ENCODE data around the gene TMEM184B. TPM values are rescaled to one million over a fixed set of nuclear protein-coding genes. Genes with fewer than 3 reads are reported as not detected.

Gene TMEM184B
- polyA plus RNA-seq, 1 experiment, result 75.5 TPM

DNA sequence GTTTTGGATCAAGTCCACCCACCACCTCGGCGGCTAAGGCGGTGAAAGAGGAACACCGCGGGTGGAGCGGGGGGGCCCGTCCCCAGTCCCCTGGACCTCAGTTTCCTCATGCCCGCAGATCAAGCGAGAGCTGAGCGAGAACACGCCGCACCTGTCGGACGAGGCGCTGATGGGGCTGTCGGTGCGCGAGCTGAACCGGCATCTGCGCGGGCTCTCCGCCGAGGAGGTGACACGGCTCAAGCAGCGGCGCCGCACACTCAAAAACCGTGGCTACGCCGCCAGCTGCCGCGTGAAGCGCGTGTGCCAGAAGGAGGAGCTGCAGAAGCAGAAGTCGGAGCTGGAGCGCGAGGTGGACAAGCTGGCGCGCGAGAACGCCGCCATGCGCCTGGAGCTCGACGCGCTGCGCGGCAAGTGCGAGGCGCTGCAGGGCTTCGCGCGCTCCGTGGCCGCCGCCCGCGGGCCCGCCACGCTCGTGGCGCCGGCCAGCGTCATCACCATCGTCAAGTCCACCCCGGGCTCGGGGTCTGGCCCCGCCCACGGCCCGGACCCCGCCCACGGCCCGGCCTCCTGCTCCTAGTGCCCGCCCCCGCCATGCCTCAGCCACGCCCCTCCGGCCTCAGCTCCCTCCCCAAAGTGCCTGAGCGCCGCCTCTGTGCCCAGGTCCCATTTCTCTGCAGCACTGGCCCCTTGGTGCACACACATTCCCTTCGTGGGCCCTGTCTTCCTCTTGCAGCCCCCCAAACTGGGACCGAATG lies 58.3 kb downstream of the TMEM184B start:
- DNase-seq (ENCODE audit: low read depth), result no peak
- ChIA-PET CTCF (interaction anchor here (3.0 kb wide), 1 partner anchor 101 kb away, joined by 11 read pairs; no protein-coding TSS in a partner anchor), POLR2A (no interaction called here)
- H3K4me3 ChIP-seq (ENCODE audit: low read depth, low read length), result no peak overlapping the region
- H3K27me3 ChIP-seq (ENCODE audit: control insufficient read depth, insufficient read depth, low read length), result no peaks in the 10 kb centered on the region
- TF ChIP-seq, protein P1, sequence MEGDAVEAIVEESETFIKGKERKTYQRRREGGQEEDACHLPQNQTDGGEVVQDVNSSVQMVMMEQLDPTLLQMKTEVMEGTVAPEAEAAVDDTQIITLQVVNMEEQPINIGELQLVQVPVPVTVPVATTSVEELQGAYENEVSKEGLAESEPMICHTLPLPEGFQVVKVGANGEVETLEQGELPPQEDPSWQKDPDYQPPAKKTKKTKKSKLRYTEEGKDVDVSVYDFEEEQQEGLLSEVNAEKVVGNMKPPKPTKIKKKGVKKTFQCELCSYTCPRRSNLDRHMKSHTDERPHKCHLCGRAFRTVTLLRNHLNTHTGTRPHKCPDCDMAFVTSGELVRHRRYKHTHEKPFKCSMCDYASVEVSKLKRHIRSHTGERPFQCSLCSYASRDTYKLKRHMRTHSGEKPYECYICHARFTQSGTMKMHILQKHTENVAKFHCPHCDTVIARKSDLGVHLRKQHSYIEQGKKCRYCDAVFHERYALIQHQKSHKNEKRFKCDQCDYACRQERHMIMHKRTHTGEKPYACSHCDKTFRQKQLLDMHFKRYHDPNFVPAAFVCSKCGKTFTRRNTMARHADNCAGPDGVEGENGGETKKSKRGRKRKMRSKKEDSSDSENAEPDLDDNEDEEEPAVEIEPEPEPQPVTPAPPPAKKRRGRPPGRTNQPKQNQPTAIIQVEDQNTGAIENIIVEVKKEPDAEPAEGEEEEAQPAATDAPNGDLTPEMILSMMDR (IDR thresholded peaks at IDR 0.05; ENCODE audit: insufficient read depth, low read depth, low read length), result no peak
- peaks cover 17% of the 10 kb centered on the region for H3K36me3 ChIP-seq (ENCODE audit: control insufficient read depth, insufficient read depth, low read length)

DNA sequence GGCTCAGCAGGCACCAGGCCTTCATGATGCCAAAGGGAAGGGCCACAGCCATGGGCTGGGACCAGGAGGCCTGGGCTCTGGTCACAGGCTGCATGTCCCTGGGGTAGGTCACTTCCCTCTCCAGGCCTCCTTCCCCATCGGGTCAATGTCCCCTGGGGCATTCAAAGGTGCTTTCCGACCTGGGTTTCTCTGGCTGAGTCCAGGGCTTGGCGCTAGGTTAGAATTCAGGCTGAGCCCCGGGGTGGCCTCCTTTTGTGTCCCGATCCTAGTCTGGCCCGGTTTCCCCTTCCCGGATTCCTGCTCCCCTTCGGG lies 58.9 kb downstream of the TMEM184B start:
- TF ChIP-seq, protein P1 (IDR thresholded peaks at IDR 0.05; ENCODE audit: insufficient read depth, low read depth, low read length), result no peak
- DNase-seq (ENCODE audit: low read depth), result no peak
- Histone ChIP-seq H3K4me3 (ENCODE audit: low read depth, low read length) (no peak overlapping the region), H3K36me3 (ENCODE audit: control insufficient read depth, insufficient read depth, low read length) (peaks cover 17% of the 10 kb centered on the region), H3K27me3 (ENCODE audit: control insufficient read depth, insufficient read depth, low read length) (no peaks in the 10 kb centered on the region)
- ChIA-PET CTCF (interaction anchor here (3.0 kb wide), 1 partner anchor 100 kb away, joined by 11 read pairs; no protein-coding TSS in a partner anchor), POLR2A (no interaction called here)

DNA sequence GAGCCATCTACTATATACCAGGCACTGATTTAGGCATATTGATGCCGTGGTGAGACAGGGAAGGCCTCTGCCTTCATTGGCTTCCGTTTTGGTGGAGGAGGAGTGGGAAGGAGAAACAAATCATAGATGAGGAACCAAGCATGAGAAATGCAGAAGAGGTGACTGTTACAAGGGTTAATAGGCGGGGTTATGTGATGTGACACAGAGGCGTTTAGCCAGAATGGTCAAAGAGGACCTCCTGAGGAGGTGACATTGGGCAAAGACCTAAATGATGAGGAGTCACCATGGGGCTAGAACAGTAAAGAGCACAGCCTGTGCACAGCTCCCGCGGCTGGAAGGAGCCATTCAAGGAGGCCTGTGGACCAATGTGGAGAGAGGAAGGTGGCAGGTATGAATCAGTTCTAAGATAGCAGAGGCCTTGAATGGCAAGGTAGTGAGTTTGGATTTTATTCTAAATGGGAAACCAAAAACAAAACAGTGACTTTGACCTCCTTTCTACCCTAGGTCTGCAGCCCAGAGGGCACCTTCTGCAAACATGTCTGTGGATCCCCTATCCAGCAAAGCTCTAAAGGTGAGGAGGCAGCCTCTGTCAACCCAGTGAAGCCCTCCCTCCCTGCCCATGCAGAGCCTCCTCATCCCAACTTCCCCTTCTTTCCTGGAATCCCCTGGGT lies 59.4 kb downstream of the TMEM184B start:
- no peak overlapping the region for H3K4me3 ChIP-seq (ENCODE audit: low read depth, low read length)
- no peak for DNase-seq (ENCODE audit: low read depth)
- CTCF ChIA-PET, result no interaction called here
- peaks cover 18% of the 10 kb centered on the region for H3K36me3 ChIP-seq (ENCODE audit: control insufficient read depth, insufficient read depth, low read length)
- no peaks in the 10 kb centered on the region for H3K27me3 ChIP-seq (ENCODE audit: control insufficient read depth, insufficient read depth, low read length)
- TF ChIP-seq, protein P1 (IDR thresholded peaks at IDR 0.05; ENCODE audit: insufficient read depth, low read depth, low read length), result no peak
- POLR2A ChIA-PET, result no interaction called here

DNA sequence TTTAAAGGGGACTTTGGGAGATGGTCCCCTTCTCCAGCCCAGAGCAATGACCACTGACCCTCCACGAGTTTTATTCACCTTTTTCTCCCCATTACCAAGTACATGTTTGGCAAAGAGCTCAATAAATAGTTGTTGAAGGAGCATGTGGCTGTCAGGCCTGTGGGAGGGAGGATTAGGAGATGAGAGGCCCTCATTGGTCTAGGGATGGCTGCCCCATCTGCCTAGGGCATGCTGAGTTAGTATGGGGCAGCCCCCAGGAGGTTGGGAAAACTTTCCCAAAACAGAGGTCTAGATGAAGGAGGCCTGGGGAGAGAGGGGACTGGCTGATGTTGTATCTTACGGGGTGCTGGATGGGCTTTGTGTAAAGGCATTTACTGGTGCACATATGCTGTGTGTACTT lies 60.4 kb downstream of the TMEM184B start:
- CTCF ChIA-PET, result interaction anchor here (1.3 kb wide), 1 partner anchor 16 kb away, joined by 3 read pairs; no protein-coding TSS in a partner anchor
- no peak for DNase-seq (ENCODE audit: low read depth)
- no peaks in the 10 kb centered on the region for H3K27me3 ChIP-seq (ENCODE audit: control insufficient read depth, insufficient read depth, low read length)
- POLR2A ChIA-PET, result no interaction called here
- TF ChIP-seq, protein P1 (IDR thresholded peaks at IDR 0.05; ENCODE audit: insufficient read depth, low read depth, low read length), result no peak
- H3K36me3 ChIP-seq (ENCODE audit: control insufficient read depth, insufficient read depth, low read length), result peaks cover 18% of the 10 kb centered on the region
- no peak overlapping the region for H3K4me3 ChIP-seq (ENCODE audit: low read depth, low read length)

DNA sequence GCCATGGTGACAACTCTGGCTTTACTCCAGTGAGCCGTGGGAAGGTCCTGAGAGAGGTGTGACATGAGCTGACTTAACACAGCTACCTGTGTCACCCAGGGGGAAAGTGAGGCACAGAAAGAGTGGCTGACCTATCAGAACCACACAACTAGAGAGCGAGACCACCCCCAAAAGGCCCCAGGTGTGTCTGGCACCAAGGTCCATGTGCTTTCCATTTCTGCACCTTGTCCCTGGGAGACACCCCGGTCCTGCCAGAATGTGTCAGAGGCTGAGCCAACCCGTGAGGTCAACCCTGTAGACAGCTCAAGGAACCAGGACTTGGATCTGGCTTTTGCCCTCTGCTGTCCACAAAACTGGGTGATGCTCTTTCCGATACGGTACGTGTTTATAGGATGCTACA lies 61.3 kb downstream of the TMEM184B start:
- TF ChIP-seq, protein P1 (IDR thresholded peaks at IDR 0.05; ENCODE audit: insufficient read depth, low read depth, low read length), result no peak
- ChIA-PET CTCF (interaction anchor here (0.6 to 1.3 kb wide), 3 partner anchors 17 to 100 kb away, joined by 3 to 5 read pairs (median 3); no protein-coding TSS in a partner anchor), POLR2A (no interaction called here)
- peaks cover 18% of the 10 kb centered on the region for H3K36me3 ChIP-seq (ENCODE audit: control insufficient read depth, insufficient read depth, low read length)
- no peak overlapping the region for H3K4me3 ChIP-seq (ENCODE audit: low read depth, low read length)
- H3K27me3 ChIP-seq (ENCODE audit: control insufficient read depth, insufficient read depth, low read length), result no peaks in the 10 kb centered on the region
- no peak for DNase-seq (ENCODE audit: low read depth)
